PC-9 (cell line): ENCODE measurements around the gene FOXP1.

Experiments used
- CTCF ChIP-seq: fragments of 200-600 bp; sonication (generic); conservative IDR thresholded peaks from 2 replicates; pipeline ENCODE4 v1.6.1; 2017; ENCODE audit warnings: mixed run types, antibody characterized with exemption, mild to moderate bottlenecking, moderate library complexity
- EZH2 ChIP-seq: fragments of 200-600 bp; sonication (generic); IDR thresholded peaks from 2 replicates; pipeline ENCODE4 v1.8.0; 2017; ENCODE audit warnings: antibody characterized with exemption, low read depth

GRCh38 chr3:71128961-71129360, 454.6 kb downstream of the FOXP1 start:
- TF ChIP-seq CTCF (no peak), EZH2 (no peak)
